Measurements from ENCODE around the gene SEC14L1.

- TF ChIP-seq GATA3 (IDR thresholded peaks at IDR 0.05; ENCODE audit: low read depth, low read length) (no peak), GATA2 (IDR thresholded peaks at IDR 0.05; ENCODE audit: low read depth, low read length) (no peak)
Measured at GRCh38 chr17:77105706-77106105, 35.1 kb upstream of the SEC14L1 start.

Data from SH-SY5Y (cell line).